Activated T-cell treated with anti-CD3 and anti-CD28 coated beads, Interleukin-2, amount 50 U/mL, for 48 hours (primary cell): ENCODE data around the gene CES2.
"Not testable (repeated sequence)": the region's sequence is repeated elsewhere in the genome, so short reads cannot be mapped to it uniquely, and the experiment has no call there.

Source experiments
- DNase-seq, 2 experiments: peaks; one replicate each; pipeline ENCODE4 v3.0.0-alpha.2; 2020

CES2 gene, protein sequence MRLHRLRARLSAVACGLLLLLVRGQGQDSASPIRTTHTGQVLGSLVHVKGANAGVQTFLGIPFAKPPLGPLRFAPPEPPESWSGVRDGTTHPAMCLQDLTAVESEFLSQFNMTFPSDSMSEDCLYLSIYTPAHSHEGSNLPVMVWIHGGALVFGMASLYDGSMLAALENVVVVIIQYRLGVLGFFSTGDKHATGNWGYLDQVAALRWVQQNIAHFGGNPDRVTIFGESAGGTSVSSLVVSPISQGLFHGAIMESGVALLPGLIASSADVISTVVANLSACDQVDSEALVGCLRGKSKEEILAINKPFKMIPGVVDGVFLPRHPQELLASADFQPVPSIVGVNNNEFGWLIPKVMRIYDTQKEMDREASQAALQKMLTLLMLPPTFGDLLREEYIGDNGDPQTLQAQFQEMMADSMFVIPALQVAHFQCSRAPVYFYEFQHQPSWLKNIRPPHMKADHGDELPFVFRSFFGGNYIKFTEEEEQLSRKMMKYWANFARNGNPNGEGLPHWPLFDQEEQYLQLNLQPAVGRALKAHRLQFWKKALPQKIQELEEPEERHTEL

DNA sequence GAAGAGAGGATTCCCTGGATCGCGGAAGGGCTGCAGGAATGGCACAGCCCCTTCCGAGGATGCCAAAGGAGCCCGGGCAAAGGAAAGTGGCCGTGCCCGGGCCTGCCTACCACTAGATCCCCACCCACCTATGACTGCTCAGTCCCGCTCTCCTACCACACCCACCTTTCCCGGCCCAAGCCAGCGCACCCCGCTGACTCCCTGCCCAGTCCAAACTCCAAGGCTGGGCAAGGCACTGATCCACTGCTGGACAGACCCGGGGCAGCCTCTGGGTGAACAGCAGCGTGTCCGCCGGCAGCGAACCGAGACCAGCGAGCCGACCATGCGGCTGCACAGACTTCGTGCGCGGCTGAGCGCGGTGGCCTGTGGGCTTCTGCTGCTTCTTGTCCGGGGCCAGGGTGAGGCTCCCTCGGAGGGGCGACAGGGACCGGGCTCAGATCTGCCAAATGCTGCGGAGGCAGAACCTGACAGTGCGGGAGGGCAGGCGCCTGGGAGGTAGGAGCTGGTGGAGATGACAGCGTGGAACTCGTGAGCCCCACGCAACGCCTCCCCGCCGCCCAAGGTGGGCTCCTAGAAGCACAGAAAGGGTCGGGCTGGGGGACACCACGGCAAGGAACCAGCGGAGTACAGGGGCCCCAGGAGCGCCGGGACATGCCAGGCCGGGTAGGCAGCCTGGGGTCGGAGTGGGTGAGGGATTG, at the start of gene CES2:
Gene CES2, plus strand, starts transcription at position 203 of the 698 bp plus-strand sequence. Its CDS starts 120 bp downstream, at position 323.
- DNase-seq = no peak

DNA sequence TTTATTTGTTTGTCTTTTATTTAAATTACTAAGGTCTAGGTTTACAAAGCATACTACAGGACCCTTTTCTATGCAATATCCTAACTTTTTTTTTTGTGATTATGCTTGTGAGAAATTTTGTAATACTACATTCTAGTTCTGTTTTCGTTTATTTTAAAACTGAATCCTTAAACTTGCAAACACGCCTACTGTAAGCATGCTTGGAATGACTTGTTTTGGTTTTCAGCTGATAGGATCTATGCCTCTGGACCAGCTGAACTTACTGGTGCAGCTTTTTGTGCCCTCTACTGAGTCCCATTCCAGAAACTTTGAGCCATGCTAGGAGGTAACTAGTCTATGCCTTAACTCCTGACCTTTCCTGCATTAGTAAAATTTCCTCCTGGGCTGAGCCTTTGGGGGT, 49.0 kb upstream of the CES2 start:
- no peak for DNase-seq

DNA sequence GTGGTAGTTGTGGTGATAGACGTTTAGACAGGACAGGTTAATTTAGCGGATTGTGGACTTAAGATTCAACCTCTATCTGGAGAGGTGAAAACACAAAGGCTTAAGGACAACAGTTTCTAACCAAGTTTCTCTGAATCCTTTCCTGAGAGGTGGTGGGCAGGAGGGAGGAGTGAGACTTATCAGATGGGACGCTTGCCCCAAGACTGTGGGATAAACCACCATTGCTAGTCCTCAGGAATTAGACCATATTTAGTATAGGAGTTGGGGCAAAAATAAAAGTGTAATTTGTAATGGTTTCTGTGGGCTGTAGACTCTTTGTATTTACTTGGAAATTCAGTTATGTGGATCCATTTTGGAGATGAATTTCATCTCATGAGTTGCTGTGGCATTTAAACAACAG, 48.4 kb upstream of the CES2 start:
- no peak for DNase-seq

DNA sequence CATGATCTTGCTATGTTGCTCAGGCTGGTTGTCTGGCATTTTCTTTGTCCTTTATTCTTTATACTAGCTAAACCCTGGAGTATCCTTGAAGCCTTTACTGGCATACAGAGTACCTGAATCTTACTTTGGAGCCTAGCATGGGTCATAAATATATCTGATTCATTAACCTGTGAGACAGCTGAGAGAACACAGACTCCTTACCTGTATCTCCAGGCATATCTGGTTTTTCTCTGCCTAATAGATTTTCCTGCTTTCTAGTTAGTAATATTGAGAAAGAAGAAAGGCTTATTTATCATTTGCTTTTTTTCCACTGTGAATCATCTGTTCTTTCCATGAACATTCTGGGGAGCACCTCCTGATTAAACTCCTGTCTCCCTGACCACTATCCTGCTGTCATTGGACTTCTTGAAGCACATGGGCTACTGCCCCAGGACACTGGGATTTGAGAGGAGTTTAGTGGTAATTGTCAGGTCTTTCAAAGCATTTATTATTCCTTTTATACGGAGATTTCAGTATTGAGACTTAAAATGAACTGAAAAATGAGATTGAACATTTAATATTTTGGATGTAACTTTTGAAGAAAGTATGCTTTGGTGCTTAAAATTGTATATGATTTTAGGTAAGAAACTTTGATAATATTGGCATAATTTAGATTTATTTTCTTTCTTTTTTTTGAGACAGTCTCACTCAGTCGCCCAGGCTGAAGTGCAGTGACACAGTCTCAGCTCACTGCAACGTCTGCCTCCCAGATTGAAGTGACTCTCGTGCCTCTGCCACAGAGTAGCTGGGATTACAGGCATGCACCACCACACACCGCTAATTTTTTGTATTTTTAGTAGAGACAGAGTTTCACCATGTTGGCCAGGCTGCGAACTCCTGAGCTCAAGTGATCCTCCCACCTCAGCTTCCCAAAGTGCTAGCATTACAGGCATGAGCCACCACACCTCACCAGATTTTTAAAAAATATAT, 46.4 kb upstream of the CES2 start:
- DNase-seq = no peak

DNA sequence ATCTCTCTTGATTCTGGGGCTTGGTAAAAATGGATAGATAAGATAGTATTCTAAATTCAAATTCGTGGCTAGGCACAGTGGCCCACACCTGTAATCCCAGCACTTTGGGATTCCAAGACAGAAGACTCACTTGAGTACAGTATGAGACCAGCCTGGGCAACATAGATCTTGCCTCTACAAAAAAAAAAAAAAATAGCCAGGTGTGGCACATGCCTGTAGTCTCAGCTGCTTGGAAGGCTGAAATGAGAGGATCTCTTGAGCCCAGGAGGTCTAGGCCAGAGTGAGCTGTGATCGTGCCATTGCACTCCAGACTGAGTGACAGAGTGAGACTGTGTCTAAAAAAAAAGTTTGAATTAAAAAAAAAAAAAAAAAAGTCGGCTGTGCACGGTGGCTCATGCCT, 45.7 kb upstream of the CES2 start:
- no peak for DNase-seq

DNA sequence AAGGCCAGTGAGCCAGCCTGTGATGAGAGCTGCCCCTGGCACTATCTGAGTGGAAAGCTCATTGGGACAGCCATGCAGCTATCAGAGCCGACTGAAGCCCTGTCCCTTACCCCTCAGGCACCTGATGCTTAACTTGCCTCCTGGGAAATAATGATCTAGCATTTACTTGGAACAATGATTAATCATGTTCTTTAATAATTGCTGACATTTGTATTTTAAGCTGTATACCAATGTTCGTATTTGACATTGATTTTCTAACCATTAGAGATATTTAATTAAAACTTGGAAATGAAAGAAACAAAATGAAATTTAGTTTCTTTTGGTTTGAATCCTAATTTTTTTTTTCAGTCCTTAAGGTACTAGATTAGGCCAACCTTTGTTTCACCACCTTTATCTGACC, 44.5 kb upstream of the CES2 start:
- no peak for DNase-seq

DNA sequence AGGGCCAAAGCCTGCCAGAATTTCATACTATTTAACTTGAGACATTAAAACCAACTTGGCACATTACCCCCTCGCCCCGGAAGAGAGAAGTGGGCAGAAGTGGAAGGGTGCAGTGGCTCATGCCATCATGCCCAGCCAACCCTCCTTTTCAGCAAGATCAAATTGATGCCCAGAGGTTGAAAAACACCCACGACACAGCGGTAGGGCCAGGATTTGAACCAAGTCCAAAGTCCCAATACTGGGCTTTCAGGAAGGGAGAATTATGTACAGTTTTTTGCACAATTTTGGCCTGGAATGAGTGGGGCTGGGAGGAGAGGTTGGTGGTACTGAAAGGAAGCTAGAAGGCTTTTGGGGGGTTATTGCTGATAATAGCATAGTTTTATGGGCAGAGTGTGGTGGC, 44.0 kb upstream of the CES2 start:
- no peak for DNase-seq

DNA sequence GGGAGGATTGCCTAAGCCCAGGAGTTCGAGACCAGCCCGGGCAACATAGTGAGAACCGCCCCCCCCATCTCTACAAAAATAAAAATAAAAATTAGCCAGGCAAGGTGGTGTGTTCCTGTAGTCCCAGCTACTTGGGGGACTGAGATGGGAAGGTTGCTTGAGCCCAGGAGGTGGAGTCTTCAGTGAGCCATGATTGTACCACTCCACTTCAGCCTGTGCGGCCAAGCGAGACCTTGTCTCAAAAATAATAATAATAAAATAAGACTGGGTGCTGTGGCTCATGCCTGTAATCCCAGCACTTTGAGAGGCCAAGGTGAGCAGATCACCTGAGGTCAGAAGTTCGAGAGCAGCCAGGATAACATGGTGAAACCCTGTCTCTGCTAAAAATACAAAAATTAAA, 43.5 kb upstream of the CES2 start:
- DNase-seq = no peak

DNA sequence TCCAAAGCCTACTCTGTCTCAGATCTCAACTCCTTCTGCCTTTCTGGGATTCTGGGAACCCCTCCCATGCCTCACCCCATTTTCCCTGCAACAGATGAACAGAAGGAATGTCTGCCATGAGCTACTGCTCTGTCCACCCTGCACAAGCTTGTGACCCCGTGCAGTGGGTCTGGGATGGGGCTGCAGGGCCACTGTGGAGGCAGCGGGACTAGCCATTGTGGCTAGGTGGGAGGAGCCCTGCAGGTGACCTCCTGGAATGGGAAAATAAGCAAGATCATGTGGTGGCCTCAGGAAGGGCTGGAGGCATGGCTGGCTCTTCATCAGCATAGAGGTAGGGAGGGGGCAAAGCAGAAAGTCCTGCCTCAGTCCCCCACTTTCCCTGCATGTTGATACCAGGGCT, 41.3 kb upstream of the CES2 start:
- DNase-seq = no peak

DNA sequence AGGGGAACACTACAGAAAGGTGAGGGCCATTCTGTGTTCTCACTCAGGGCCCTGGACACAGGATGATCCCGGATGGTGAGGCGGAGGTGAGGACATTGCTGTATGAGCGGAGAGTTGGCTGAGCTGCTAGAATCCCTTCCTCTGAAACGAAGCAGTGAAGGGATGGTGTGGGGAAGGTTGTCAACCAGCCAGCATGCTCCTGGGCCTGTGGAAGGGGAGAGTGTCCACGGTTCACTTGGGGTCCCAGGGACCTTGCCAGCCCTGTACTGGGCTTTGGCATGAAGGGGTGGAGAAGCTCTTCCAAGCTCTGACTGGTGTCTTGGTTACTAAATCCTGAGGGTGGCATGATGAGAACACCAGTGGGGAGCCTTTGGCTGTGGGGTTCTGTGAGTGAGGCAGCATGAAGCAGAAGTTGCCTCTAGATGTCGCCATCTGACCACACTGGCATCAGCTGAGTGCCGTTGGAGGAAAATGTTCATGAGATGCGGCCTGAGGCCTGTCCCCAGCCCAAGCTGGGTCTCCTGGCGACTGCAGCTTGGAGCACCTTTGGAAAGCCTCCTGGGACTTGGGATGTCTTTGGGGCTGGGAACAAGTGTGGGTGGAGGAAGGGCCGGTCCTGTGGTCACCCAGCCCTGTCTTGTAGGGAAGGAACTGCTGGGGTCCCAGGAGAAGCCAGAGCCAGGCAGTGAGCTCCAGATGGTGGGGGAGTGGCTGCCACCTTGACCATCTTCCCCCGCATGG, 40.2 kb upstream of the CES2 start:
- peak; percentile 62 to 70 for DNase-seq

DNA sequence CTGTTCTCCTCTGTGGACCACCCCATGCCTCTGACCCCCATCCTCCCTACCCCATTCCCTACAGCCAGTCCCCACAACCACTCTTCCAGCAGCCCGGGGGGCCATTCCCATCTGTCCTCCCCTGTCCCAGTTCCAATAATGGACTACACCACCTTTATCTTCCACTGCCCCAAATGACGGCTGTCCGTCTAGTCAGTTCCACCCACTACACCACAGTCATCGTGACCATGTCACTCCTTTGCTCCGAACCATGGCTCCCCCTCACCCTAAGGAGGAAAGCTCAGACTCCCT, 39.7 kb upstream of the CES2 start:
- DNase-seq = no peak

DNA sequence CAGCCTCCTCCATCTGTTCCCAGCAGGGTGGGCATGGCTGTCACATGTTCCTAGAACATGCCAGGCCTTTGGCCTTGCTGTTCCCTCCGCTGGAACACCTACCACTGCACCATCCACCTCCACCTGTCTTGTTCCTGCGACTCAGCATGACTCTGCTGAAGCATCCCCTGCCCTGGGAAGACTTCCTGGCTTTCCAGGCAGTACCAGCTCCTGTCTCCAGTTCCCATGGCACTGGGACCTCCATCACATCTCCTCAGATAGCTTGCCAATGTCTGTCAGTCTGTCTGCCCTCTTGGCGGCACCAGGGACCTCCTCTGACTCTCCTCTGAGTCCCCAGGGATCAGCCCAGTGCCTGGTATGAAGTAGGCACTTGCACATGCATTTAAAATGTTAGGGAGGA, 39.3 kb upstream of the CES2 start:
- DNase-seq = no peak

DNA sequence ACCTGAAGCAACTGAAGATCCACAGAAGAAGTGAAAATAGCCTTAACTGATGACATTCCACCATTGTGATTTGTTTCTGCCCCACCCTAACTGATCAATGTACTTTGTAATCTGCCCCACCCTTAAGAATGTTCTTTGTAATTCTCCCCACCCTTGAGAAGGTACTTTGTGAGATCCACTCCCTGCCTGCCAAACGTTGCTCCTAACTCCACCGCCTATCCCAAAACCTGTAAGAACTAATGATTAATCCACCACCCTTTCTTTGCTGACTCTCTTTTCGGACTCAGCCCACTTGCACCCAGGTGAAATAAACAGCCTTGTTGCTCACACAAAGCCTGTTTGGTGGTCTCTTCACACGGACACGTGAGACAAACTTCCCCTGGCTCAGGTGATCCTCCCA, 38.6 kb upstream of the CES2 start:
- not testable (repeated sequence) for DNase-seq

DNA sequence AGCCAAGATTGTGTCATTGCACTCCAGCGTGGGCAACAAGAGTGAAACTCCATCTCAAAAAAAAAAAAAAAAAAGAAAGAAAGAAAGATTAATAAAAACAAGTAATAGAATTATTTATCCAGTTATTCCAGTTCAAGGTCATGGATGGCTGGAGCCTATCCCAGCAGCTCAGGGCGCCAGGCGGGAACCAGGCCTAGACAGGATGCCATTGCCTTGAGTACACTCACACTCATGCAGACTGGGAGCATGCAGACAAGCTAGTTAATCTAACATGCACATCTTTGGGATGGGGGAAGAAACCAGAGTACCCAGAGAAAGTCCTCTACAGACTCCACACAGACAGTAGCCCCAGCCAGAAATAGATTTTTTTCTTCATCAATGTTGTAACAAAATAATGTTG, 37.1 kb upstream of the CES2 start:
- no peak for DNase-seq

DNA sequence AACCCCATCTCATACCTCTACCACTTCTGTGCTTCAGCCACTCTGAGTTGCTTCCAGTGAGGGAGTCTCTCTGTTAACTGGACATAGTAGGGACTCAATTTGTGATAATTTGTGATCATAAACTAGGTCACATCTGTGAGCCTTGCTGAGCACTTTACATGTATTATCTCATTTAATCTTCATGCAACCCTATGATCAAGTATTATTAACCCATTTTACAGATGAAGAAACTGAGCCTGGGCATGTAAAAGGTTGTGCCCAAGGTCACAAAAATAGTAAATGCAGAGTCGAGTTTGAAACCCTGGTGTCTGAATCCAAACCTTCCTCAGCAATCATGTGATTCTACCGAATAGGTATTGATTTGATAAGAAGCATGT, 36.4 kb upstream of the CES2 start:
- no peak for DNase-seq

DNA sequence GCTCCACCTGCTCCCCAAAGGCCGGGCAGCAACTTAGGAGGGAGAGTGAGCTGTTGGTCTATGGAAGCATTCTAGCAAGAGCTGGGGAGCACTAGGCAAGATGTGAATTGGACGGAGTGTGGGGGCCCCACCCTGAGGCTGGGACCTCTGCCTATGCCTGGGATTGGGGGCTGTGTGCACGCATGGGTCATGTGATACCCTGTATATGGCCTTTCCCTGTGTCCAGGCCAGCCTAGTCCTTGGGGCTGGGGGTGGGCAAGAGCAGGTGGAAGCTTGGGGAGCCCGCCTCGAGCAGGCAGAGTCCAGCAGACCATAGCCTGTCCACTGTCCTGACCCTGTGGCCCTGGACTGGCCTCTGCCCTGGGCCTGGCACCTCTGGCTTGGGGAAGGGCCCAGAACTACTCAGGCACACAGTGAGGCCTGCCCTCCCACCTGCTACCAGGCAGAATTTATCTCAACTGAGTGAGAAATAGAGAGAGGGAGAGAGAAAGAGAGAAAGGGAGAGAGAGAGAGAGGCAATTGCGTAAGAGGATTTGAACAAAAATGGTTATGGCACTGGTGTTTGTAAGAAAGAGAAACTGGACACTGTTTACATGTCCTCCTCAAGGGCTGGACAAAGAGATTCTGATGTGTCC, 35.9 kb upstream of the CES2 start:
- no peak for DNase-seq

DNA sequence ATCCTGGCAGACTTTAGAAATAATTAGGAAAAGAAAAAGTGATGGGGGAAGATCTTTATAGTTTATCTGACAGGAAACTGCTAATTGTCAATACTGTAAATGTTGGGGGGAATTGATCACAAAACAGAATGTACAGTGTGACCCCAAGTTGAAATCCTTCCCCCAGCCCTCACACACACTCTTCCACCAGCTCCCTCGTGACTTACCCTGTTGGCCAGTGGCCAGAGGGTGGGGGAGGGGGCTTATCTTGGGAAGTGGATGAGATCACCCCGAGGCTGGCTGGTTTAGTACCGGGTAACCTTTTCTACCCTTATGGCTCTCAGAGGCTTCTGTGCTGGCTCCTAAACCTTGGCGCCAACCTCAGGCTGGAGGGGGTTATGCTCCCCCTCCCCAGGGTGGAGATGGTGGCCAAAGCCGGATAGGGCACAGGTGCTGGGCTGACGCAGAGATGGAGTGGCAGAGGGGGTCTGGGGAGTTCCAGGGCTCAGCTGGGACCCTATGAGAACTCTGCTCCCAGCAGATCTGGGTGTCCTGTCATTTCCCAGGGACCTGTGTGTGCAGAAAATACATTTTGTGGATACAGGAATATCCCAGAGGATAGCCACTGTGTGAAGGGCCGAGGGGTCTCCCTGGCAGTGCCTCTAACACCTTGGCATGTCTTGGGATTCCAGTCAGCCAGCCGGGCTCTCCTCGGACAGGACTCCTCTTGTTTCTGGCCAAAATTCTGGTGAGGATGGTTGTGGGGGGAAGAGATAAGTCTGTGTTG, 35.2 kb upstream of the CES2 start:
- no peak for DNase-seq

DNA sequence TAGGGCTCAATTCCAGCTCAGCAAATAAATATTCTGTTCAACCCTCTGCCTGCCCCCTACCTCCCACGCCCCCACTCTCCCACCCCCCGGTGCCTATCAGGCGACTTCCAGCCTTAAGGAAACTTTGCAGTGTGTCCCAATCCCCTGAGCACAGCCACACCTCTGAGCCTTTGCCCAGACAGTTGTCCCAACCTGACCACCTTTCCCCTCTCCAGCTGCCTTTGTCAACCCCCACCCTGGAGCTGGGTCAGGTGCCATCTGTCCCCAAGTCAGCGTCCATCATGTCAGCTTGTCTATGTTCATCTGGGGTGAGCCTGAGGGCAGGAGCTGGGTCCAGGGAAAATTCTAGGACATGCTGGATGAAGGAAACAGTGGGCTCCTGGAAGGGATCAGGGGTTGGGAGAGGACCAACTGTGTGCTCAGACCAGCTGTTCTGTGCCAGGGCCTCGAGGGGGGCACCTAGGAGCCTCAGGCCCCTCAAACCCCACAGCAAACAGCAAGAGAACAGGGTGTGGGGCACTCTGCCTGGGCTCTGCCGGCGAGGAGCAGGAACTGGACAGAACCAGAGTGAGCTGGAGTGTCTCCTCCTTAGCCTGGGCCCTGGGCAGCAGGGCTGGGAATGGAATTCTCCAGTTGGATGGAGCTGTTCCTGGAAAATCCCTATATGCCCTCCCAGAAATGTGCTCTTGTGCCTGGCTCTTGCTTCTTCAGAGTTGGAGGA, 34.4 kb upstream of the CES2 start:
- no peak for DNase-seq

DNA sequence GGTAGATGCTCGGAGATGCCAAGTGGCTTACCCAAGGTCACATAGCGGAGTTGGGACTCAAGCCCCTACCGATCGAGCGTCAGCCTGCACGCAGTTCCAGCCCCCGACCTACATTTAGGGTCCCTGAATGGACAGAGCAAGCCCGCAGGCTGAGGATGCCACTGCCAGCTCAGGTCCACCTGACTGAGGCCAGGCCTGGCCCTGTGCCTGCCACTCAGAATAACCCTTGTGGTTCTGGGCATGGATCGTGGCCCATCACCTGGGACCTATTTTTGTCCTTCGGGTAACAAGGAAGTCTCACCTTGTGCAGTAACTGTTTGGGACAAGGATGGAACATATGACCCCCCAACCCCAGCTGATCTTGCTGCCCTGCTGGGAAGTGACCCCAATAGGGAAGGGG, 33.7 kb upstream of the CES2 start:
- no peak for DNase-seq
